Esophagus squamous epithelium (tissue), 5 donors: ENCODE measurements around the gene TAGLN3. TPM values are rescaled to one million over a fixed set of nuclear protein-coding genes. Genes with fewer than 3 reads are reported as not detected.

Source experiments
- DNase-seq: peaks from one replicate; lab custom pipeline; 2025; lab: John Stamatoyannopoulos, UW
- H3K27ac ChIP-seq, 4 donors: fragments of 200-600 bp; sonication (generic); one replicate each; pipeline ENCODE4 v1.5.1; 2016 to 2019; ENCODE audit warnings: mild to moderate bottlenecking in 1 of 4
- H3K27me3 ChIP-seq, 4 donors: fragments of 200-600 bp; sonication (generic); 1 replicate in 3 of 4; 2 replicates in 1 of 4; pipeline versions ENCODE4 v1.5.1 to v1.6.0; 2017 to 2021; ENCODE audit warnings: antibody characterized with exemption in 1 of 4
- H3K36me3 ChIP-seq, 3 donors: fragments of 200-600 bp; sonication (generic); one replicate each; pipeline ENCODE4 v1.5.1; 2016 to 2019
- H3K4me1 ChIP-seq, 3 donors: fragments of 200-600 bp; sonication (generic); one replicate each; pipeline ENCODE4 v1.5.1; 2017 to 2019
- H3K4me3 ChIP-seq, 4 donors: fragments of 200-600 bp; sonication (generic); 1 replicate in 3 of 4; 2 replicates in 1 of 4; pipeline ENCODE4 v1.5.1; 2016 to 2019; ENCODE audit warnings: mild to moderate bottlenecking in 2 of 4, moderate library complexity in 1 of 4
- H3K9me3 ChIP-seq, 3 donors: fragments of 200-600 bp; sonication (generic); one replicate each; pipeline ENCODE4 v1.5.1; 2016 to 2019
- CTCF ChIP-seq, 6 experiments: fragments of 450-650 bp in 4 of 6; fragments of 200-600 bp in 2 of 6; sonication (generic) in 2 of 6; IDR thresholded peaks; one replicate each; pipeline ENCODE4 v1.5.1; 2016 to 2019; ENCODE audit warnings: antibody characterized with exemption in 6 of 6, mild to moderate bottlenecking in 4 of 6, moderate library complexity in 4 of 6
- POLR2A ChIP-seq, 4 donors: fragments of 450-650 bp; IDR thresholded peaks; one replicate each; pipeline ENCODE4 v1.6.1; 2017; ENCODE audit warnings: antibody characterized with exemption in 4 of 4, mild to moderate bottlenecking in 4 of 4, moderate library complexity in 3 of 4
- WGBS, 2 donors: methylation state at CpG; one replicate each; pipeline ENCODE4 v1.1.5; 2018; 5-methylcytosine and 5-hydroxymethylcytosine counted together
- intact Hi-C: fragments of 100-400 bp; cut with DNase I; formaldehyde crosslinking; loops from one replicate; pipeline ENCODE4 v1.15.0; 2022
- total RNA-seq, 4 donors: library from RNA; depleted of rRNA; stranded (reverse); fragments of >200 nt; gene quantifications; one replicate each; pipeline ENCODE4 v1.1.0, GENCODE V29; 2016
- donor health status: DM: yes; HTN: yes; CAD: no.

Gene TAGLN3
- total RNA-seq, 4 donors from 2014 or later: not detected

DNA sequence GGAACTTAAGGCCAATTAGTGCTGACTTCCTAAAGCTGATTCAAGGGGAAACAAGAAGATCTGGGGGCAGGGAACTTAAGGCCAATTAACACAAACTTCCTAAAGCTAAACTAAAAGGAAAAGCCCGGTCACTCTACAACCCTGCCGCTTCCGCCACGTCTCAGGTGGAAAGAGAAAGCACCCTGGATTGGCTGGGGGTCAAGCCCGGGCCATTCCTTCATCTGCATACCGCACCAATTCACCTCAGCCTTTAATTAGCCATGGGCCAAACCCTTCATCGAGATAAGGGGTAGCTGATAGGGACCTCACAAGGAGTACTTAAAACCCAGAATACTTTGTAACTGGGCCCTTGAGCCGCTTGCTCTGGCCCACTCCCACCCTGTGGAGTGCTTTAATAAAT is 50.2 kb downstream of the TAGLN3 start:
- H3K4me3 ChIP-seq: no peak overlapping the region
- WGBS, 2 donors: 67 to 77% methylated on average over 8 of the region's 8 CpGs
- TF ChIP-seq POLR2A (IDR thresholded peaks at IDR 0.05) (no peak), CTCF (IDR thresholded peaks at IDR 0.05) (no peak)
- H3K9me3 ChIP-seq: no peaks in the 10 kb centered on the region
- intact Hi-C loops: no loop called here
- peaks cover 0 to under 1% (median 0%) of the 10 kb centered on the region in 3 donors for H3K4me1 ChIP-seq
- H3K27me3 ChIP-seq: peaks cover 0 to 7% (median 0%) of the 10 kb centered on the region in 4 donors
- no peaks in the 10 kb centered on the region for H3K36me3 ChIP-seq
- H3K27ac ChIP-seq: no peak overlapping the region
- no peak for DNase-seq

DNA sequence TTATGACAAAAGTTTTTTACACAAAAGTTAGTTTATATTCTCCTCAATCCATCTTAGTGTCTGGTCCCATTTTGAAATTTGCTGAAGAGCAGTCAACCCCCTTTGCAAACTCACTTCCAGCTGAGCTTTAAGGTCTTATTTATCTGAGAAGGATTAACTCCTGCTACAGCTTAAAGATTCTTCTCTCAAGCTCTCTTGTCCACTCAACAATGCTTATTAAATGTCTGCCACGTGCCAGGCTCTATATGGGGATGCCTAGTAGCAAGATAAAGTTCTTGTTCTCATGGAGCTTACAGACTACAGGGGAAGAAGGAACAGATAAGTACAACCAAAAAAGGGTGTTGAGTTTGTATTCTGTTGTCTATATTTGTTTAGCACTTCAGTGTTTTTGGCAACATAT is 54.5 kb downstream of the TAGLN3 start:
- intact Hi-C loops: no loop called here
- DNase-seq: no peak
- WGBS, 2 donors: 50 to 64% methylated on average over 1 of the region's 1 CpG
- Histone ChIP-seq H3K27ac (no peak overlapping the region), H3K4me1 (no peaks in the 10 kb centered on the region), H3K27me3 (peaks cover 0 to 11% (median 0%) of the 10 kb centered on the region in 4 donors), H3K4me3 (no peak overlapping the region), H3K36me3 (no peaks in the 10 kb centered on the region), H3K9me3 (no peaks in the 10 kb centered on the region)
- TF ChIP-seq POLR2A (IDR thresholded peaks at IDR 0.05) (no peak), CTCF (IDR thresholded peaks at IDR 0.05) (no peak)

GRCh38 chr3:112056451-112056929 is 57.8 kb downstream of the TAGLN3 start:
- DNase-seq: no peak
- Histone ChIP-seq H3K27ac (no peak overlapping the region), H3K4me1 (no peaks in the 10 kb centered on the region), H3K27me3 (peaks cover 0 to 11% (median 0%) of the 10 kb centered on the region in 4 donors), H3K4me3 (no peak overlapping the region), H3K9me3 (no peaks in the 10 kb centered on the region), H3K36me3 (no peaks in the 10 kb centered on the region)
- intact Hi-C loops: no loop called here
- 66 to 69% methylated on average over 6 of the region's 6 CpGs for WGBS, 2 donors
- TF ChIP-seq CTCF (IDR thresholded peaks at IDR 0.05): no peak
- no peak for TF ChIP-seq POLR2A (IDR thresholded peaks at IDR 0.05)

GRCh38 chr3:112059497-112059896 is 60.8 kb downstream of the TAGLN3 start:
- intact Hi-C loops: no loop called here
- no peaks in the 10 kb centered on the region for H3K27me3 ChIP-seq
- TF ChIP-seq CTCF (IDR thresholded peaks at IDR 0.05) (no peak), POLR2A (IDR thresholded peaks at IDR 0.05) (no peak)

GRCh38 chr3:112061152-112061551 is 62.4 kb downstream of the TAGLN3 start:
- no peak for TF ChIP-seq CTCF (IDR thresholded peaks at IDR 0.05)
- no peak for TF ChIP-seq POLR2A (IDR thresholded peaks at IDR 0.05)
- Histone ChIP-seq H3K36me3 (no peaks in the 10 kb centered on the region), H3K27ac (no peak overlapping the region), H3K9me3 (no peaks in the 10 kb centered on the region), H3K4me1 (no peaks in the 10 kb centered on the region), H3K4me3 (no peak overlapping the region), H3K27me3 (no peaks in the 10 kb centered on the region)
- no peak for DNase-seq
- intact Hi-C loops: no loop called here
- 61 to 80% methylated on average over 3 of the region's 3 CpGs for WGBS, 2 donors

More at GRCh38 chr3:112059497-112059896, 60.8 kb downstream of the TAGLN3 start:
- no peaks in the 10 kb centered on the region for H3K36me3 ChIP-seq
- H3K9me3 ChIP-seq: no peaks in the 10 kb centered on the region
- no peaks in the 10 kb centered on the region for H3K4me1 ChIP-seq
- 22 to 83% methylated on average over 1 of the region's 1 CpG for WGBS, 2 donors
- H3K27ac ChIP-seq: no peak overlapping the region
- no peak overlapping the region for H3K4me3 ChIP-seq
- DNase-seq: no peak

Other genes starting within 250 kb of the TAGLN3 start
- gene PHLDB2, start 139.7 kb upstream of the TAGLN3 start, total RNA-seq: 10 to 100 TPM in 3 of 4 donors, 1 to 10 TPM in 1; 5.6 to 37.8 (median 19.2) TPM
- gene ABHD10, start 19.9 kb upstream of the TAGLN3 start, total RNA-seq: 10 to 100 TPM; 10.2 to 22.5 (median 13.1) TPM
- not detected for gene TMPRSS7, start 35.8 kb downstream of the TAGLN3 start, total RNA-seq
- gene C3orf52, start 87.5 kb downstream of the TAGLN3 start, total RNA-seq: 10 to 100 TPM in 1 of 4 donors, 1 to 10 TPM in 3; 5.7 to 12.7 (median 9.5) TPM
- 1 to 10 TPM in 2 of 4 donors, under 1 TPM in 2; 0.26 to 3.0 (median 0.85) TPM for gene GCSAM, start 134.3 kb downstream of the TAGLN3 start, total RNA-seq